HCT116 (cell line): ENCODE results near the gene SUN3. TPM values are rescaled to one million over a fixed set of nuclear protein-coding genes. Genes with fewer than 3 reads are reported as not detected.

Experiments used
- ATAC-seq: fragments of 200-7000 bp; cut with Tn5 transposase; 2 replicates; pipeline ENCODE4 v1.9.1; 2020; ENCODE audit warnings: mild to moderate bottlenecking, moderate library complexity
- BruUV-seq: library from RNA; stranded (reverse); fragments of 400-500 nt; replicated peaks from 2 replicates; lab custom pipeline; 2021; lab: Mats Ljungman, UMichigan
- CTCF ChIA-PET: fragments of 300-600 bp; sonication (Branson Sonifier 250); formaldehyde crosslinking; loops from one replicate; lab custom pipeline; 2021; ENCODE audit warnings: antibody characterized with exemption; lab: Charles Lee
- POLR2A ChIA-PET: fragments of 300-600, 350-600 bp; sonication (Branson Sonifier 250); formaldehyde crosslinking; loops from one replicate; lab custom pipeline; 2021; ENCODE audit warnings: antibody characterized with exemption; lab: Charles Lee
- RAD21 ChIA-PET, 2 experiments: fragments of 300-600 bp; sonication (Branson Sonifier 250); formaldehyde crosslinking; loops; one replicate each; lab custom pipeline; 2023; ENCODE audit warnings: low total read pairs in 2 of 2; ENCODE audit not compliant: uncharacterized antibody in 2 of 2, unreplicated experiment in 2 of 2, low non-redundant PET in 1 of 2; lab: Charles Lee
- DNase-seq: peaks from one replicate; pipeline ENCODE4 v3.0.0-alpha.2; 2010; ENCODE audit warnings: low read depth, low spot score
- H2AFZ ChIP-seq: fragments of 200-600 bp; shearing (Covaris generic), sonication (generic); 2 replicates; pipeline ENCODE4 v1.6.1; 2017; ENCODE audit warnings: low read depth, mixed run types, mixed read lengths, antibody characterized with exemption, low read length; ENCODE audit not compliant: poor library complexity, severe bottlenecking
- H3K27ac ChIP-seq: 2 replicates; pipeline ENCODE4 v1.5.1; 2012; ENCODE audit warnings: low read depth, low read length
- H3K27me3 ChIP-seq: fragments of 200-600 bp; sonication (generic); 2 replicates; pipeline ENCODE4 v1.6.1; 2016; ENCODE audit warnings: mixed run types, low read length, mixed read lengths; ENCODE audit not compliant: insufficient read depth
- H3K36me3 ChIP-seq, 2 experiments: fragments of 200-500 bp in 1 of 2; fragments of 200-600 bp in 1 of 2; sonication (Bioruptor generic) in 1 of 2; sonication (generic) in 1 of 2; 2 replicates each; pipeline versions ENCODE4 v1.5.1 to v1.6.1; 2014 to 2016; ENCODE audit warnings: low read length in 2 of 2, inconsistent platforms in 1 of 2, mixed read lengths in 1 of 2, mixed run types in 1 of 2; ENCODE audit not compliant: insufficient read depth in 2 of 2, control insufficient read depth in 1 of 2
- H3K4me1 ChIP-seq, 2 experiments: fragments of 200-600 bp in 1 of 2; sonication (generic) in 1 of 2; 2 replicates each; pipeline versions ENCODE4 v1.5.1 to v1.6.1; 2012 to 2017; ENCODE audit warnings: low read length in 2 of 2, inconsistent platforms in 1 of 2, mild to moderate bottlenecking in 1 of 2, mixed read lengths in 1 of 2, mixed run types in 1 of 2, moderate library complexity in 1 of 2; ENCODE audit not compliant: insufficient read depth in 2 of 2, control insufficient read depth in 1 of 2
- H3K4me2 ChIP-seq: fragments of 200-600 bp; sonication (generic); 2 replicates; pipeline ENCODE4 v1.6.1; 2017; ENCODE audit warnings: mixed run types, low read length, mixed read lengths
- H3K4me3 ChIP-seq, 2 experiments: fragments of 200-600 bp in 1 of 2; sonication (generic) in 1 of 2; replicated peaks in 1 of 2; 2 replicates each; pipeline ENCODE4 v1.5.1; 2011 to 2016; ENCODE audit warnings: low read length in 2 of 2, control low read depth in 1 of 2, low read depth in 1 of 2, mild to moderate bottlenecking in 1 of 2, mixed read lengths in 1 of 2, mixed run types in 1 of 2
- H3K79me2 ChIP-seq: fragments of 200-600 bp; sonication (generic); 2 replicates; pipeline ENCODE4 v1.6.1; 2017; ENCODE audit warnings: mild to moderate bottlenecking, mixed run types, low read length, moderate library complexity, mixed read lengths; ENCODE audit not compliant: insufficient read depth
- H3K9ac ChIP-seq: fragments of 200-600 bp; sonication (generic); 2 replicates; pipeline ENCODE4 v1.6.1; 2016; ENCODE audit warnings: low read length, mixed read lengths
- H3K9me2 ChIP-seq: fragments of 200-600 bp; sonication (generic), shearing (Covaris generic); 2 replicates; pipeline ENCODE4 v1.6.1; 2017; ENCODE audit warnings: mixed run types, mild to moderate bottlenecking, moderate library complexity; ENCODE audit not compliant: insufficient read depth
- H3K9me3 ChIP-seq, 2 experiments: fragments of 200-500 bp in 1 of 2; fragments of 200-600 bp in 1 of 2; sonication (Bioruptor generic) in 1 of 2; sonication (generic) in 1 of 2; 2 replicates each; pipeline ENCODE4 v1.6.1; 2014 to 2017; ENCODE audit warnings: low read length in 2 of 2, mixed read lengths in 2 of 2, inconsistent platforms in 1 of 2, low read depth in 1 of 2, mild to moderate bottlenecking in 1 of 2, mixed run types in 1 of 2, moderate library complexity in 1 of 2; ENCODE audit not compliant: control insufficient read depth in 1 of 2, insufficient read depth in 1 of 2
- H4K20me1 ChIP-seq: fragments of 200-600 bp; sonication (generic), shearing (Covaris generic); 2 replicates; pipeline ENCODE4 v1.6.1; 2017; ENCODE audit warnings: mixed run types, mild to moderate bottlenecking, moderate library complexity; ENCODE audit not compliant: insufficient read depth
- CBX3 ChIP-seq: IDR thresholded peaks from 2 replicates; pipeline ENCODE4 v1.6.1; 2012; ENCODE audit warnings: low read depth
- CEBPB ChIP-seq: IDR thresholded peaks from 2 replicates; pipeline ENCODE4 v1.6.1; 2012; ENCODE audit warnings: low read depth
- EGR1 ChIP-seq: IDR thresholded peaks from 2 replicates; pipeline ENCODE4 v1.6.1; 2012; ENCODE audit warnings: low read depth
- ELF1 ChIP-seq: IDR thresholded peaks from 2 replicates; pipeline ENCODE4 v1.6.1; 2012; ENCODE audit warnings: low read depth, borderline replicate concordance
- EZH2phosphoT487 ChIP-seq: fragments of 200-600 bp; IDR thresholded peaks from 2 replicates; pipeline ENCODE4 v1.6.1; 2018; ENCODE audit warnings: antibody characterized with exemption, borderline replicate concordance
- FOSL1 ChIP-seq: IDR thresholded peaks from 2 replicates; pipeline ENCODE4 v1.6.1; 2012; ENCODE audit warnings: low read depth
- JUND ChIP-seq: IDR thresholded peaks from 2 replicates; pipeline ENCODE4 v1.6.1; 2012
- POLR2A ChIP-seq: IDR thresholded peaks from 2 replicates; pipeline ENCODE4 v1.7.0; 2011; ENCODE audit warnings: borderline replicate concordance; ENCODE audit not compliant: insufficient read depth, insufficient read length; ENCODE audit errors: extremely low read depth
- RAD21 ChIP-seq: IDR thresholded peaks from 2 replicates; pipeline ENCODE4 v1.6.1; 2012; ENCODE audit warnings: low read depth, mild to moderate bottlenecking
- SIN3A ChIP-seq: IDR thresholded peaks from 2 replicates; pipeline ENCODE4 v1.6.1; 2012; ENCODE audit warnings: low read depth
- SRF ChIP-seq: IDR thresholded peaks from 2 replicates; pipeline ENCODE4 v1.6.1; 2012; ENCODE audit warnings: low read depth
- YY1 ChIP-seq: IDR thresholded peaks from 2 replicates; pipeline ENCODE4 v1.6.1; 2011; ENCODE audit warnings: low read length, low read depth, moderate library complexity, mild to moderate bottlenecking; ENCODE audit not compliant: insufficient replicate concordance; ENCODE audit errors: extremely low read depth
- ZFX ChIP-seq: fragments of 450-650 bp; IDR thresholded peaks from 2 replicates; pipeline ENCODE4 v1.6.1; 2017
- intact Hi-C: fragments of 100-400 bp; cut with micrococcal nuclease; formaldehyde crosslinking; loops from 2 replicates; pipeline ENCODE4 v1.10.0; 2022
- total RNA-seq: library from RNA; stranded (reverse); gene quantifications from one replicate; pipeline ENCODE4 v1.2.1, GENCODE V29; 2021; ENCODE audit not compliant: unreplicated experiment
- TF ChIP-seq, protein P1 (sequence below): IDR thresholded peaks from 2 replicates; pipeline ENCODE4 v1.6.1; 2011; ENCODE audit warnings: mild to moderate bottlenecking, low read length, moderate library complexity; ENCODE audit not compliant: insufficient replicate concordance; ENCODE audit errors: extremely low read depth
- TF ChIP-seq, protein P2 (sequence below): IDR thresholded peaks from 2 replicates; pipeline ENCODE4 v1.6.1; 2012
- TF ChIP-seq, protein P3 (sequence below): IDR thresholded peaks from 2 replicates; pipeline ENCODE4 v1.6.1; 2012

Gene SUN3
- total RNA-seq, 1 experiment from 2014 or later, result 4.5 TPM

DNA sequence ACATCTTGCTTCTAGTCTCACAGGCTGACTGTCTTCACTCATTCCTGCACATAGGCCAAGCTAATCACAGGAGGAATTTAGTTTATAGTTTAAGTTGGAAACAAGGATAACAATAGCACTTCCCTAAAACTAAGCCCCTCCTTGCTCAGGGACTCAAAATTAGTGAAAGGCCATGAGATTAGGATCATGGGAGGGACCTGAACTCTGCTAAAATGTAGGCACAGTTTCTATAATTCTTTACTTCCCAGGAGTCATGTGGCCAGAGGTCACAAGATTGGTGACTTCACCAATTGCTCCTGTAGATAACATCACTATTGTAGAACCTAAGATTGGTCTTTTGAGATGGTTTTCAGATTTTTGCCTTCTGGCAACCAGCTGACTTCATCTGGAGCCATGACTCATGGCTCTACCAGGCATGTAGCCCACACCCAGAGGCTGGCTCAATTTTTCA, 45.3 kb upstream of the SUN3 start:
- RAD21 ChIA-PET, result no interaction called here

More for the DNA sequence above, 45.3 kb upstream of the SUN3 start:
- H3K9ac ChIP-seq, result no peak overlapping the region
- no peak for ATAC-seq
- DNase-seq, result no peak
- TF ChIP-seq, protein P1, sequence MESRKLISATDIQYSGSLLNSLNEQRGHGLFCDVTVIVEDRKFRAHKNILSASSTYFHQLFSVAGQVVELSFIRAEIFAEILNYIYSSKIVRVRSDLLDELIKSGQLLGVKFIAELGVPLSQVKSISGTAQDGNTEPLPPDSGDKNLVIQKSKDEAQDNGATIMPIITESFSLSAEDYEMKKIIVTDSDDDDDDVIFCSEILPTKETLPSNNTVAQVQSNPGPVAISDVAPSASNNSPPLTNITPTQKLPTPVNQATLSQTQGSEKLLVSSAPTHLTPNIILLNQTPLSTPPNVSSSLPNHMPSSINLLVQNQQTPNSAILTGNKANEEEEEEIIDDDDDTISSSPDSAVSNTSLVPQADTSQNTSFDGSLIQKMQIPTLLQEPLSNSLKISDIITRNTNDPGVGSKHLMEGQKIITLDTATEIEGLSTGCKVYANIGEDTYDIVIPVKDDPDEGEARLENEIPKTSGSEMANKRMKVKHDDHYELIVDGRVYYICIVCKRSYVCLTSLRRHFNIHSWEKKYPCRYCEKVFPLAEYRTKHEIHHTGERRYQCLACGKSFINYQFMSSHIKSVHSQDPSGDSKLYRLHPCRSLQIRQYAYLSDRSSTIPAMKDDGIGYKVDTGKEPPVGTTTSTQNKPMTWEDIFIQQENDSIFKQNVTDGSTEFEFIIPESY, result no peak
- no peak for TF ChIP-seq ELF1
- TF ChIP-seq FOSL1, result no peak
- TF ChIP-seq EGR1, result no peak
- TF ChIP-seq SIN3A, result no peak
- no peak for TF ChIP-seq JUND
- no peak for TF ChIP-seq ZFX
- TF ChIP-seq, protein P2, sequence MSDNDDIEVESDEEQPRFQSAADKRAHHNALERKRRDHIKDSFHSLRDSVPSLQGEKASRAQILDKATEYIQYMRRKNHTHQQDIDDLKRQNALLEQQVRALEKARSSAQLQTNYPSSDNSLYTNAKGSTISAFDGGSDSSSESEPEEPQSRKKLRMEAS, result no peak
- no peak for TF ChIP-seq CEBPB
- TF ChIP-seq YY1, result no peak
- no peak for TF ChIP-seq SRF
- TF ChIP-seq RAD21, result no peak
- TF ChIP-seq, protein P3, sequence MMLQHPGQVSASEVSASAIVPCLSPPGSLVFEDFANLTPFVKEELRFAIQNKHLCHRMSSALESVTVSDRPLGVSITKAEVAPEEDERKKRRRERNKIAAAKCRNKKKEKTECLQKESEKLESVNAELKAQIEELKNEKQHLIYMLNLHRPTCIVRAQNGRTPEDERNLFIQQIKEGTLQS, result no peak
- TF ChIP-seq EZH2phosphoT487, result no peak
- TF ChIP-seq POLR2A, result no peak
- no peak for TF ChIP-seq CBX3
- no peaks in the 10 kb centered on the region for H3K9me2 ChIP-seq
- ChIA-PET CTCF (no interaction called here), POLR2A (no interaction called here)
- no peak overlapping the region for H3K4me2 ChIP-seq
- intact Hi-C loops, result no loop called here
- no peaks in the 10 kb centered on the region for H3K79me2 ChIP-seq
- no peaks in the 10 kb centered on the region for H3K9me3 ChIP-seq
- BruUV-seq, result no TSS peak
- no peaks in the 10 kb centered on the region for H3K36me3 ChIP-seq
- H4K20me1 ChIP-seq, result no peaks in the 10 kb centered on the region
- H3K4me3 ChIP-seq, result no peak overlapping the region
- no peaks in the 10 kb centered on the region for H3K27me3 ChIP-seq
- H3K27ac ChIP-seq, result no peak overlapping the region
- no peak overlapping the region for H2AFZ ChIP-seq
- no peaks in the 10 kb centered on the region; a peak in 1 of 4 replicates for H3K4me1 ChIP-seq
